Measurements from ENCODE around the gene ATP5PD. TPM values are rescaled to one million over a fixed set of nuclear protein-coding genes. Genes with fewer than 3 reads are reported as not detected.

Gene ATP5PD
- total RNA-seq, 1 experiment from 2014 or later: 413 TPM

DNA sequence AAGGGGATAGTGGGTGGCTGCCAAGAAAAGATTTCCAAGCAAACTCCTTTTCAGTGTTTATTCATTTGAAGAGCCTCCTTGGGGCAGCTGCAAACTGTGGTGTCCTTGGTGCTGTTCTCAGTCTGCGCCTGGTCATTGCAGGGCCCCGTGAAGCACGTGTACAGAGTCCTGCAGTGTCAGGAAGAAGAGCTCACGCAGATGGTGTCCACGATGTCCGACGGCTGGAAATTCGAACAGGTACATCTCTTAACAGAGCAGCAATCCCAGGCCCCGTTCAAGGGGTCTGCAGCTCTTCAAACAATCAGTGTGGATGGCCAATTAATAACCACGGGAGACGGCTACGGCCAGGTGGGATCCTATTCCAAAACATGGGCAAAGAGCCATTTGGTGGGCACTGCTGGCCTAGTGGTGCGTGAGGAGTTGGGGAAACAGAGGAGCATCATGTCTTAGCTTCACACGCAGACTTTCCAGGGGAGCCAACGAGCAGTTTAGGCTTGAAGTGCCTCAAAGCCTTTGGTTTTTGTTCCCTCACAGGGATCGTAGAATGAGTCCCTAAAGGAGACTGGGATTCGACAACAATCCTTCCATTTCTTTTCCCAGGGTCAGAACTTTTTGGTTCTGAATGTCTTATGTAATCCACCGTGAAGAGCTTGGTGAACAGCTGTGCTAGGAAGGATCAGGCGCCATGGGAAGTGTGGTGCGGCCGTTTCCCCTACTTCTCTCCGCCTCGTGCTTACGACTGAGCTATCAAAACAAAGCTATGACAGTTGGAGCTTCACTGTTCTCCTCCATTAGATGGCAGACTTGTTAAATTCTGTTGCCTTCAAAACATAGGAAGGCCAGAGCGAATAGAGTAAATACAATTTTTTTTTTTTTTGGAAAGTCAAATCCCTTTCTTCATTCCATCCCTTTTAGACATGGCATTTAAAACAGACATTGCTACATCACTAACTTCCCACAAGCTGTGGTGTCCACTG lies 12.9 kb upstream of the ATP5PD start:
- POLR2A ChIA-PET: interaction anchor here (0.5 to 0.6 kb wide), 3 partner anchors 8 to 42 kb away, joined by 3 to 5 read pairs (median 3); no protein-coding TSS in a partner anchor
- H3K27ac ChIP-seq (ENCODE audit: low read length): no peak overlapping the region
- TF ChIP-seq, protein P1, sequence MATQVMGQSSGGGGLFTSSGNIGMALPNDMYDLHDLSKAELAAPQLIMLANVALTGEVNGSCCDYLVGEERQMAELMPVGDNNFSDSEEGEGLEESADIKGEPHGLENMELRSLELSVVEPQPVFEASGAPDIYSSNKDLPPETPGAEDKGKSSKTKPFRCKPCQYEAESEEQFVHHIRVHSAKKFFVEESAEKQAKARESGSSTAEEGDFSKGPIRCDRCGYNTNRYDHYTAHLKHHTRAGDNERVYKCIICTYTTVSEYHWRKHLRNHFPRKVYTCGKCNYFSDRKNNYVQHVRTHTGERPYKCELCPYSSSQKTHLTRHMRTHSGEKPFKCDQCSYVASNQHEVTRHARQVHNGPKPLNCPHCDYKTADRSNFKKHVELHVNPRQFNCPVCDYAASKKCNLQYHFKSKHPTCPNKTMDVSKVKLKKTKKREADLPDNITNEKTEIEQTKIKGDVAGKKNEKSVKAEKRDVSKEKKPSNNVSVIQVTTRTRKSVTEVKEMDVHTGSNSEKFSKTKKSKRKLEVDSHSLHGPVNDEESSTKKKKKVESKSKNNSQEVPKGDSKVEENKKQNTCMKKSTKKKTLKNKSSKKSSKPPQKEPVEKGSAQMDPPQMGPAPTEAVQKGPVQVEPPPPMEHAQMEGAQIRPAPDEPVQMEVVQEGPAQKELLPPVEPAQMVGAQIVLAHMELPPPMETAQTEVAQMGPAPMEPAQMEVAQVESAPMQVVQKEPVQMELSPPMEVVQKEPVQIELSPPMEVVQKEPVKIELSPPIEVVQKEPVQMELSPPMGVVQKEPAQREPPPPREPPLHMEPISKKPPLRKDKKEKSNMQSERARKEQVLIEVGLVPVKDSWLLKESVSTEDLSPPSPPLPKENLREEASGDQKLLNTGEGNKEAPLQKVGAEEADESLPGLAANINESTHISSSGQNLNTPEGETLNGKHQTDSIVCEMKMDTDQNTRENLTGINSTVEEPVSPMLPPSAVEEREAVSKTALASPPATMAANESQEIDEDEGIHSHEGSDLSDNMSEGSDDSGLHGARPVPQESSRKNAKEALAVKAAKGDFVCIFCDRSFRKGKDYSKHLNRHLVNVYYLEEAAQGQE (IDR thresholded peaks at IDR 0.05; ENCODE audit: insufficient read depth in 1 of 2, low read depth in 2 of 2, low read length in 1 of 2): no peak
- no peak for TF ChIP-seq SIN3A (IDR thresholded peaks at IDR 0.05; ENCODE audit: borderline replicate concordance, insufficient read depth, low read depth, low read length)
- no peak for TF ChIP-seq POLR2AphosphoS5 (IDR thresholded peaks at IDR 0.05; ENCODE audit: low read depth, low read length)
- TF ChIP-seq TCF7L2 (IDR thresholded peaks at IDR 0.05; ENCODE audit: low read depth, low read length): no peak
- TF ChIP-seq, protein P2, sequence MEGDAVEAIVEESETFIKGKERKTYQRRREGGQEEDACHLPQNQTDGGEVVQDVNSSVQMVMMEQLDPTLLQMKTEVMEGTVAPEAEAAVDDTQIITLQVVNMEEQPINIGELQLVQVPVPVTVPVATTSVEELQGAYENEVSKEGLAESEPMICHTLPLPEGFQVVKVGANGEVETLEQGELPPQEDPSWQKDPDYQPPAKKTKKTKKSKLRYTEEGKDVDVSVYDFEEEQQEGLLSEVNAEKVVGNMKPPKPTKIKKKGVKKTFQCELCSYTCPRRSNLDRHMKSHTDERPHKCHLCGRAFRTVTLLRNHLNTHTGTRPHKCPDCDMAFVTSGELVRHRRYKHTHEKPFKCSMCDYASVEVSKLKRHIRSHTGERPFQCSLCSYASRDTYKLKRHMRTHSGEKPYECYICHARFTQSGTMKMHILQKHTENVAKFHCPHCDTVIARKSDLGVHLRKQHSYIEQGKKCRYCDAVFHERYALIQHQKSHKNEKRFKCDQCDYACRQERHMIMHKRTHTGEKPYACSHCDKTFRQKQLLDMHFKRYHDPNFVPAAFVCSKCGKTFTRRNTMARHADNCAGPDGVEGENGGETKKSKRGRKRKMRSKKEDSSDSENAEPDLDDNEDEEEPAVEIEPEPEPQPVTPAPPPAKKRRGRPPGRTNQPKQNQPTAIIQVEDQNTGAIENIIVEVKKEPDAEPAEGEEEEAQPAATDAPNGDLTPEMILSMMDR (IDR thresholded peaks at IDR 0.05): no peak

DNA sequence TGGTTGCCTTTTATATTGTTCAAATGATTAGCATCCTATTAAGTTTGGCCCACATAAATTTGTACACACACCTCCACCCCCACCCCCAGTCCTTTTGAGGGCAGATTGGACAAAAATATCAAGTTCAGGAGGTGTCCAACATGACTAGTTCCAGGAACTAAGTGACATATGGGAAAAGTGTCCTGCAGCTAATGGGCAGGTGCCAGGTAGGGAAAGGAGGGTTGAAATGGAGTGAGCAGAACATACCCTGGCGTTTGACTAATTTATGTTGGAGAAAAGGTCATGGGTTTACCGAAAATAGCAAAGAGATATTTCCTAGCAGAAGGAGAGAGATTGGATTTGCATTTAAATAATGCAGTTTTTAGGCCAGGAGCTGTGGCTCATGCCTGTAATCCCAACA lies 5.2 kb upstream of the ATP5PD start:
- ATAC-seq: no peak
- Histone ChIP-seq H3K4me1 (ENCODE audit: control insufficient read depth, insufficient read depth, low read length) (peaks cover 15% of the 10 kb centered on the region), H3K27ac (ENCODE audit: low read length) (no peak overlapping the region), H3K36me3 (ENCODE audit: control insufficient read depth, insufficient read depth, low read length) (peaks cover 16% of the 10 kb centered on the region; the same call in 1 of the 2 replicates), H3K27me3 (ENCODE audit: control insufficient read depth, insufficient read depth, low read length) (no peaks in the 10 kb centered on the region), H3K9me3 (ENCODE audit: control insufficient read depth, insufficient read depth, low read depth, low read length) (no peaks in the 10 kb centered on the region), H3K4me3 (ENCODE audit: low read depth in 2 of 2, low read length in 2 of 2) (no peak overlapping the region)
- in situ Hi-C loops (cut with HindIII; ENCODE audit: low pct_unique_long_range_greater_than_20kb, low sequenced_read_pairs): no loop called here
- ChIA-PET POLR2A (no interaction called here), CTCF (no interaction called here)
- no peak for DNase-seq (ENCODE audit: low read depth, low spot score)
- no peak for TF ChIP-seq POLR2AphosphoS5 (IDR thresholded peaks at IDR 0.05; ENCODE audit: low read depth, low read length)
- no peak for TF ChIP-seq SIN3A (IDR thresholded peaks at IDR 0.05; ENCODE audit: borderline replicate concordance, insufficient read depth, low read depth, low read length)
- no peak for TF ChIP-seq TCF7L2 (IDR thresholded peaks at IDR 0.05; ENCODE audit: low read depth, low read length)
- TF ChIP-seq, protein P2 (IDR thresholded peaks at IDR 0.05): no peak
- TF ChIP-seq, protein P1 (IDR thresholded peaks at IDR 0.05; ENCODE audit: insufficient read depth in 1 of 2, low read depth in 2 of 2, low read length in 1 of 2): no peak
- intact Hi-C loops (cut with micrococcal nuclease; ENCODE audit: unreplicated experiment): no loop called here
- no TSS peak for BruUV-seq (replicated peaks)

More for the DNA sequence above, 12.9 kb upstream of the ATP5PD start:
- Histone ChIP-seq H3K27me3 (ENCODE audit: control insufficient read depth, insufficient read depth, low read length) (no peaks in the 10 kb centered on the region), H3K4me1 (ENCODE audit: control insufficient read depth, insufficient read depth, low read length) (no peaks in the 10 kb centered on the region), H3K36me3 (ENCODE audit: control insufficient read depth, insufficient read depth, low read length) (peaks cover 7% of the 10 kb centered on the region; the same call in 1 of the 2 replicates), H3K4me3 (ENCODE audit: low read depth in 2 of 2, low read length in 2 of 2) (no peak overlapping the region), H3K9me3 (ENCODE audit: control insufficient read depth, insufficient read depth, low read depth, low read length) (no peaks in the 10 kb centered on the region)
- peak; percentile 78 for ATAC-seq
- CTCF ChIA-PET: interaction anchor here (0.5 to 1.5 kb wide), 13 partner anchors 9 to 153 kb away, joined by 3 to 12 read pairs (median 4); no protein-coding TSS in a partner anchor
- no peak for DNase-seq (ENCODE audit: low read depth, low spot score)
- intact Hi-C loops (cut with micrococcal nuclease; ENCODE audit: unreplicated experiment) (no loop called here), in situ Hi-C loops (cut with HindIII; ENCODE audit: low pct_unique_long_range_greater_than_20kb, low sequenced_read_pairs) (no loop called here)
- no TSS peak for BruUV-seq (replicated peaks)

All from Panc1 (cell line).